HCT116 (cell line): ENCODE data around the gene NBL1. TPM values are rescaled to one million over a fixed set of nuclear protein-coding genes. Genes with fewer than 3 reads are reported as not detected.

ENCODE experiments used
- ATAC-seq: fragments of 200-7000 bp; cut with Tn5 transposase; 2 replicates; pipeline ENCODE4 v1.9.1; 2020; ENCODE audit warnings: mild to moderate bottlenecking, moderate library complexity
- BruUV-seq: library from RNA; stranded (reverse); fragments of 400-500 nt; replicated peaks from 2 replicates; lab custom pipeline; 2021; lab: Mats Ljungman, UMichigan
- CTCF ChIA-PET: fragments of 300-600 bp; sonication (Branson Sonifier 250); formaldehyde crosslinking; loops from one replicate; lab custom pipeline; 2021; ENCODE audit warnings: antibody characterized with exemption; lab: Charles Lee
- POLR2A ChIA-PET: fragments of 300-600, 350-600 bp; sonication (Branson Sonifier 250); formaldehyde crosslinking; loops from one replicate; lab custom pipeline; 2021; ENCODE audit warnings: antibody characterized with exemption; lab: Charles Lee
- RAD21 ChIA-PET, 2 experiments: fragments of 300-600 bp; sonication (Branson Sonifier 250); formaldehyde crosslinking; loops; one replicate each; lab custom pipeline; 2023; ENCODE audit warnings: low total read pairs in 2 of 2; ENCODE audit not compliant: uncharacterized antibody in 2 of 2, unreplicated experiment in 2 of 2, low non-redundant PET in 1 of 2; lab: Charles Lee
- DNase-seq: peaks from one replicate; pipeline ENCODE4 v3.0.0-alpha.2; 2010; ENCODE audit warnings: low read depth, low spot score
- H2AFZ ChIP-seq: fragments of 200-600 bp; shearing (Covaris generic), sonication (generic); 2 replicates; pipeline ENCODE4 v1.6.1; 2017; ENCODE audit warnings: low read depth, mixed run types, mixed read lengths, antibody characterized with exemption, low read length; ENCODE audit not compliant: poor library complexity, severe bottlenecking
- H3K27ac ChIP-seq: 2 replicates; pipeline ENCODE4 v1.5.1; 2012; ENCODE audit warnings: low read depth, low read length
- H3K27me3 ChIP-seq: fragments of 200-600 bp; sonication (generic); 2 replicates; pipeline ENCODE4 v1.6.1; 2016; ENCODE audit warnings: mixed run types, low read length, mixed read lengths; ENCODE audit not compliant: insufficient read depth
- H3K36me3 ChIP-seq, 2 experiments: fragments of 200-500 bp in 1 of 2; fragments of 200-600 bp in 1 of 2; sonication (Bioruptor generic) in 1 of 2; sonication (generic) in 1 of 2; 2 replicates each; pipeline versions ENCODE4 v1.5.1 to v1.6.1; 2014 to 2016; ENCODE audit warnings: low read length in 2 of 2, inconsistent platforms in 1 of 2, mixed read lengths in 1 of 2, mixed run types in 1 of 2; ENCODE audit not compliant: insufficient read depth in 2 of 2, control insufficient read depth in 1 of 2
- H3K4me1 ChIP-seq, 2 experiments: fragments of 200-600 bp in 1 of 2; sonication (generic) in 1 of 2; 2 replicates each; pipeline versions ENCODE4 v1.5.1 to v1.6.1; 2012 to 2017; ENCODE audit warnings: low read length in 2 of 2, inconsistent platforms in 1 of 2, mild to moderate bottlenecking in 1 of 2, mixed read lengths in 1 of 2, mixed run types in 1 of 2, moderate library complexity in 1 of 2; ENCODE audit not compliant: insufficient read depth in 2 of 2, control insufficient read depth in 1 of 2
- H3K4me2 ChIP-seq: fragments of 200-600 bp; sonication (generic); 2 replicates; pipeline ENCODE4 v1.6.1; 2017; ENCODE audit warnings: mixed run types, low read length, mixed read lengths
- H3K4me3 ChIP-seq, 2 experiments: fragments of 200-600 bp in 1 of 2; sonication (generic) in 1 of 2; replicated peaks in 1 of 2; 2 replicates each; pipeline ENCODE4 v1.5.1; 2011 to 2016; ENCODE audit warnings: low read length in 2 of 2, control low read depth in 1 of 2, low read depth in 1 of 2, mild to moderate bottlenecking in 1 of 2, mixed read lengths in 1 of 2, mixed run types in 1 of 2
- H3K79me2 ChIP-seq: fragments of 200-600 bp; sonication (generic); 2 replicates; pipeline ENCODE4 v1.6.1; 2017; ENCODE audit warnings: mild to moderate bottlenecking, mixed run types, low read length, moderate library complexity, mixed read lengths; ENCODE audit not compliant: insufficient read depth
- H3K9ac ChIP-seq: fragments of 200-600 bp; sonication (generic); 2 replicates; pipeline ENCODE4 v1.6.1; 2016; ENCODE audit warnings: low read length, mixed read lengths
- H3K9me2 ChIP-seq: fragments of 200-600 bp; sonication (generic), shearing (Covaris generic); 2 replicates; pipeline ENCODE4 v1.6.1; 2017; ENCODE audit warnings: mixed run types, mild to moderate bottlenecking, moderate library complexity; ENCODE audit not compliant: insufficient read depth
- H3K9me3 ChIP-seq, 2 experiments: fragments of 200-500 bp in 1 of 2; fragments of 200-600 bp in 1 of 2; sonication (Bioruptor generic) in 1 of 2; sonication (generic) in 1 of 2; 2 replicates each; pipeline ENCODE4 v1.6.1; 2014 to 2017; ENCODE audit warnings: low read length in 2 of 2, mixed read lengths in 2 of 2, inconsistent platforms in 1 of 2, low read depth in 1 of 2, mild to moderate bottlenecking in 1 of 2, mixed run types in 1 of 2, moderate library complexity in 1 of 2; ENCODE audit not compliant: control insufficient read depth in 1 of 2, insufficient read depth in 1 of 2
- H4K20me1 ChIP-seq: fragments of 200-600 bp; sonication (generic), shearing (Covaris generic); 2 replicates; pipeline ENCODE4 v1.6.1; 2017; ENCODE audit warnings: mixed run types, mild to moderate bottlenecking, moderate library complexity; ENCODE audit not compliant: insufficient read depth
- EGR1 ChIP-seq: IDR thresholded peaks from 2 replicates; pipeline ENCODE4 v1.6.1; 2012; ENCODE audit warnings: low read depth
- EZH2 ChIP-seq: fragments of 200-600 bp; sonication (generic); IDR thresholded peaks from 2 replicates; pipeline ENCODE4 v1.6.1; 2017; ENCODE audit warnings: antibody characterized with exemption, mixed run types
- EZH2phosphoT487 ChIP-seq: fragments of 200-600 bp; IDR thresholded peaks from 2 replicates; pipeline ENCODE4 v1.6.1; 2018; ENCODE audit warnings: antibody characterized with exemption, borderline replicate concordance
- POLR2A ChIP-seq: IDR thresholded peaks from 2 replicates; pipeline ENCODE4 v1.7.0; 2011; ENCODE audit warnings: borderline replicate concordance; ENCODE audit not compliant: insufficient read depth, insufficient read length; ENCODE audit errors: extremely low read depth
- POLR2AphosphoS5 ChIP-seq: IDR thresholded peaks from 2 replicates; pipeline ENCODE4 v1.6.1; 2011; ENCODE audit warnings: mild to moderate bottlenecking, low read depth, low read length, moderate library complexity
- SIN3A ChIP-seq: IDR thresholded peaks from 2 replicates; pipeline ENCODE4 v1.6.1; 2012; ENCODE audit warnings: low read depth
- SP1 ChIP-seq: IDR thresholded peaks from 2 replicates; pipeline ENCODE4 v1.6.1; 2012; ENCODE audit warnings: low read depth
- YY1 ChIP-seq: IDR thresholded peaks from 2 replicates; pipeline ENCODE4 v1.6.1; 2011; ENCODE audit warnings: low read length, low read depth, moderate library complexity, mild to moderate bottlenecking; ENCODE audit not compliant: insufficient replicate concordance; ENCODE audit errors: extremely low read depth
- ZBTB33 ChIP-seq: IDR thresholded peaks from 2 replicates; pipeline ENCODE4 v1.6.1; 2011; ENCODE audit warnings: mild to moderate bottlenecking, low read length, moderate library complexity; ENCODE audit not compliant: insufficient replicate concordance; ENCODE audit errors: extremely low read depth
- intact Hi-C: fragments of 100-400 bp; cut with micrococcal nuclease; formaldehyde crosslinking; loops from 2 replicates; pipeline ENCODE4 v1.10.0; 2022
- total RNA-seq: library from RNA; stranded (reverse); gene quantifications from one replicate; pipeline ENCODE4 v1.2.1, GENCODE V29; 2021; ENCODE audit not compliant: unreplicated experiment
- TF ChIP-seq, protein P1 (sequence below): IDR thresholded peaks from 2 replicates; pipeline ENCODE4 v1.6.1; 2012

Gene NBL1
- total RNA-seq, 1 experiment from 2014 or later, result 75.4 TPM

- TF ChIP-seq ZBTB33 (no peak), SP1 (no peak), EGR1 (no peak), EZH2phosphoT487 (no peak), SIN3A (no peak), POLR2A (no peak), POLR2AphosphoS5 (no peak), YY1 (no peak), EZH2 (no peak)
- TF ChIP-seq, protein P1, sequence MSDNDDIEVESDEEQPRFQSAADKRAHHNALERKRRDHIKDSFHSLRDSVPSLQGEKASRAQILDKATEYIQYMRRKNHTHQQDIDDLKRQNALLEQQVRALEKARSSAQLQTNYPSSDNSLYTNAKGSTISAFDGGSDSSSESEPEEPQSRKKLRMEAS, result no peak
Measured at GRCh38 chr1:19646377-19647319, 2.5 kb downstream of the NBL1 start (continued).

GRCh38 chr1:19647643-19648042, 3.5 kb downstream of the NBL1 start:
- Histone ChIP-seq H2AFZ (no peak overlapping the region), H3K9me3 (no peaks in the 10 kb centered on the region), H3K4me2 (0 out of 2 replicates have a peak overlapping the region, but pooled peaks have one; percentile 16), H3K9ac (no peak overlapping the region), H3K36me3 (no peaks in the 10 kb centered on the region), H3K4me3 (no peak overlapping the region)
- no peak for ATAC-seq
- BruUV-seq, result no TSS peak
- no peak for TF ChIP-seq EGR1
- TF ChIP-seq, all 23 proteins: peak for 0
- peaks cover 32 to 55% of the 10 kb centered on the region in 2 experiments for H3K4me1 ChIP-seq
- RAD21 ChIA-PET, result interaction anchor here in 1 of 2 experiments (1.0 kb wide), 1 partner anchor 335 kb away, joined by 3 read pairs; no protein-coding TSS in a partner anchor
- H3K9me2 ChIP-seq, result no peaks in the 10 kb centered on the region
- peaks cover 65% of the 10 kb centered on the region for H3K79me2 ChIP-seq
- intact Hi-C loops, result loop anchor here (5.0 kb wide), 1 partner anchor 395 kb away; the partner anchor contains the start of genes EMC1 and MRTO4
- DNase-seq, result no peak
- H3K27me3 ChIP-seq, result no peaks in the 10 kb centered on the region
- CTCF ChIA-PET, result interaction anchor here (0.8 kb wide), 1 partner anchor 7 kb away, joined by 3 read pairs; no protein-coding TSS in a partner anchor
- POLR2A ChIA-PET, result no interaction called here
- H4K20me1 ChIP-seq, result no peaks in the 10 kb centered on the region
- no peak overlapping the region for H3K27ac ChIP-seq
